ENCODE results near the gene COL9A3. TPM values are rescaled to one million over a fixed set of nuclear protein-coding genes. Genes with fewer than 3 reads are reported as not detected.

The COL9A3 gene
- polyA plus RNA-seq, 1 donor from 2014 or later = 3.1 TPM

GRCh38 chr20:62777528-62777830 is 39.4 kb upstream of the COL9A3 start:
- H2AFZ ChIP-seq (ENCODE audit: low read depth, low read length) = no peak overlapping the region
- no peak overlapping the region for H3K4me3 ChIP-seq (ENCODE audit: low read length)
- H4K20me1 ChIP-seq (ENCODE audit: insufficient read depth) = no peaks in the 10 kb centered on the region
- no peaks in the 10 kb centered on the region for H3K9me3 ChIP-seq (ENCODE audit: low read length)
- H3K9me2 ChIP-seq (ENCODE audit: insufficient read depth, low read length) = no peaks in the 10 kb centered on the region
- H3K9ac ChIP-seq (ENCODE audit: low read length) = no peak overlapping the region
- H3K27ac ChIP-seq (ENCODE audit: low read length) = no peak overlapping the region
- no peaks in the 10 kb centered on the region for H3K27me3 ChIP-seq (ENCODE audit: insufficient read depth, low read depth, low read length)
- no peaks in the 10 kb centered on the region for H3K79me2 ChIP-seq (replicated peaks; ENCODE audit: insufficient read depth, low read length)
- H3K4me2 ChIP-seq (ENCODE audit: low read length) = no peak overlapping the region
- TF ChIP-seq, protein P1, sequence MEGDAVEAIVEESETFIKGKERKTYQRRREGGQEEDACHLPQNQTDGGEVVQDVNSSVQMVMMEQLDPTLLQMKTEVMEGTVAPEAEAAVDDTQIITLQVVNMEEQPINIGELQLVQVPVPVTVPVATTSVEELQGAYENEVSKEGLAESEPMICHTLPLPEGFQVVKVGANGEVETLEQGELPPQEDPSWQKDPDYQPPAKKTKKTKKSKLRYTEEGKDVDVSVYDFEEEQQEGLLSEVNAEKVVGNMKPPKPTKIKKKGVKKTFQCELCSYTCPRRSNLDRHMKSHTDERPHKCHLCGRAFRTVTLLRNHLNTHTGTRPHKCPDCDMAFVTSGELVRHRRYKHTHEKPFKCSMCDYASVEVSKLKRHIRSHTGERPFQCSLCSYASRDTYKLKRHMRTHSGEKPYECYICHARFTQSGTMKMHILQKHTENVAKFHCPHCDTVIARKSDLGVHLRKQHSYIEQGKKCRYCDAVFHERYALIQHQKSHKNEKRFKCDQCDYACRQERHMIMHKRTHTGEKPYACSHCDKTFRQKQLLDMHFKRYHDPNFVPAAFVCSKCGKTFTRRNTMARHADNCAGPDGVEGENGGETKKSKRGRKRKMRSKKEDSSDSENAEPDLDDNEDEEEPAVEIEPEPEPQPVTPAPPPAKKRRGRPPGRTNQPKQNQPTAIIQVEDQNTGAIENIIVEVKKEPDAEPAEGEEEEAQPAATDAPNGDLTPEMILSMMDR (IDR thresholded peaks at IDR 0.05; ENCODE audit: poor library complexity, severe bottlenecking) = no peak
- no peak for TF ChIP-seq SMC3 (conservative IDR thresholded peaks at IDR 0.05; ENCODE audit: poor library complexity)
- TF ChIP-seq EZH2 (IDR thresholded peaks at IDR 0.05; ENCODE audit: borderline replicate concordance, insufficient read depth, low read length, poor library complexity, severe bottlenecking) = no peak
- no peak for TF ChIP-seq MXI1 (conservative IDR thresholded peaks at IDR 0.05; ENCODE audit: poor library complexity, severe bottlenecking)
- no peak for TF ChIP-seq TAF1 (IDR thresholded peaks at IDR 0.05; ENCODE audit: low read depth)
- TF ChIP-seq REST (IDR thresholded peaks at IDR 0.05; ENCODE audit: borderline replicate concordance) = no peak
- TF ChIP-seq RAD21 (conservative IDR thresholded peaks at IDR 0.05) = no peak
- TF ChIP-seq POLR2AphosphoS5 (IDR thresholded peaks at IDR 0.05) = no peak
- no peak for TF ChIP-seq EP300 (conservative IDR thresholded peaks at IDR 0.05; ENCODE audit: poor library complexity, severe bottlenecking)
- H3K36me3 ChIP-seq (ENCODE audit: insufficient read depth, low read length) = no peaks in the 10 kb centered on the region
- H3F3A ChIP-seq (ENCODE audit: insufficient read depth, low read length, poor library complexity, severe bottlenecking) = no peaks in the 10 kb centered on the region

DNA sequence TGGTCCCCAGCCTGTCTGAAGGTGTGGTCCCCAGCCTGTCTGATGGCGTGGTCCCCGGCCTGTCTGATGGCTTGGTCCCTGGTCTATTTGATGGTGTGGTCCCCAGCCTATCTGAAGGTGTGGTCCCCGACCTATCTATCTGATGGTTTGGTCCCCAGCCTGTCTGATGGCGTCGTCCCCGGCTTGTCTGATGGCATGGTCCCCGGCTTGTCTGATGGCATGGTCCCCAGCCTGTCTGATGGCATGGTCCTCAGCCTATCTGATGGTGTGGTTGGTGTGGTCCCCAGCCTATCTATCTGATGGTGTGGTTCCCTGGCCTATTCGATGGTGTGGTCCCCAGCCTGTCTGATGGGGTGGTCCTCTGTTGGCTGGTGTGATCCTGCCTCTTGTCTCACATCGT is 38.8 kb upstream of the COL9A3 start:
- Histone ChIP-seq H3K9me2 (ENCODE audit: insufficient read depth, low read length) (no peaks in the 10 kb centered on the region), H3K4me3 (ENCODE audit: low read length) (no peak overlapping the region), H2AFZ (ENCODE audit: low read depth, low read length) (no peak overlapping the region), H3K79me2 (replicated peaks; ENCODE audit: insufficient read depth, low read length) (no peaks in the 10 kb centered on the region), H3K27me3 (ENCODE audit: insufficient read depth, low read depth, low read length) (no peaks in the 10 kb centered on the region), H4K20me1 (ENCODE audit: insufficient read depth) (no peaks in the 10 kb centered on the region), H3K27ac (ENCODE audit: low read length) (no peak overlapping the region), H3F3A (ENCODE audit: insufficient read depth, low read length, poor library complexity, severe bottlenecking) (no peaks in the 10 kb centered on the region), H3K9me3 (ENCODE audit: low read length) (no peaks in the 10 kb centered on the region), H3K9ac (ENCODE audit: low read length) (no peak overlapping the region), H3K4me2 (ENCODE audit: low read length) (no peak overlapping the region), H3K36me3 (ENCODE audit: insufficient read depth, low read length) (no peaks in the 10 kb centered on the region)
- no peak for TF ChIP-seq EP300 (conservative IDR thresholded peaks at IDR 0.05; ENCODE audit: poor library complexity, severe bottlenecking)
- TF ChIP-seq, protein P1 (IDR thresholded peaks at IDR 0.05; ENCODE audit: poor library complexity, severe bottlenecking) = no peak
- TF ChIP-seq RAD21 (conservative IDR thresholded peaks at IDR 0.05) = no peak

Measured in neural cell (in vitro differentiated cells).